ENCODE data around the gene SNAI3. TPM values are rescaled to one million over a fixed set of nuclear protein-coding genes. Genes with fewer than 3 reads are reported as not detected.
A peak's percentile ranks its signal among the peaks of the same experiment; 100 is the strongest.

Gene SNAI3
- total and polyA plus RNA-seq, 8 donors, result 0.55 to 4.2 (median 1.5) TPM; not detected in 3

GRCh38 chr16:88634994-88635670, 51.2 kb downstream of the SNAI3 start:
- Histone ChIP-seq H3K27me3 (peaks cover 13 to 68% (median 37%) of the 10 kb centered on the region in 3 donors), H3K4me3 (peak overlapping the region; percentile 35 to 62 (median 41)), H3K4me1 (peaks cover 27 to 54% (median 42%) of the 10 kb centered on the region in 4 donors), H3K27ac (peak overlapping the region in 4 of 5 donors; percentile 60 to 73 (median 64)), H3K36me3 (peaks cover 21 to 31% (median 28%) of the 10 kb centered on the region in 4 donors), H3K9me3 (no peaks in the 10 kb centered on the region)
- TF ChIP-seq POLR2AphosphoS5 (IDR thresholded peaks at IDR 0.05) (peak in 1 of 3 donors; percentile 0), POLR2A (IDR thresholded peaks at IDR 0.05) (no peak), EP300 (IDR thresholded peaks at IDR 0.05) (no peak), CTCF (IDR thresholded peaks at IDR 0.05) (no peak)
- intact Hi-C loops (cut with DNase I; ENCODE audit: low total_unique reads), result no loop called here
- WGBS, 5 donors, result 34 to 57% (median 44%) methylated on average over 19 to 28 of the region's 28 CpGs
- DNase-seq, result no peak

- TF ChIP-seq CTCF (IDR thresholded peaks at IDR 0.05), result no peak
- TF ChIP-seq POLR2A (IDR thresholded peaks at IDR 0.05), result no peak
- no peak for TF ChIP-seq EP300 (IDR thresholded peaks at IDR 0.05)
- peak in 1 of 3 donors; percentile 20 for TF ChIP-seq POLR2AphosphoS5 (IDR thresholded peaks at IDR 0.05)
- H3K36me3 ChIP-seq, result peaks cover 29 to 39% (median 36%) of the 10 kb centered on the region in 4 donors
- intact Hi-C loops (cut with DNase I; ENCODE audit: low total_unique reads), result no loop called here
- H3K27me3 ChIP-seq, result peaks cover 10 to 61% (median 29%) of the 10 kb centered on the region in 3 donors
- H3K4me1 ChIP-seq, result peaks cover 20 to 47% (median 35%) of the 10 kb centered on the region in 4 donors
- H3K4me3 ChIP-seq, result peak overlapping the region; percentile 35 to 62 (median 41)
- no peaks in the 10 kb centered on the region for H3K9me3 ChIP-seq
- peak; percentile 53 to 74 for DNase-seq
- peak overlapping the region; percentile 10 to 73 (median 64) for H3K27ac ChIP-seq
- WGBS, 5 donors, result 4 to 8% (median 6%) methylated on average over 20 to 82 of the region's 82 CpGs
Measured at GRCh38 chr16:88634141-88634993, 51.9 kb downstream of the SNAI3 start.

GRCh38 chr16:88633684-88634140, 52.6 kb downstream of the SNAI3 start:
- peak; percentile 52 to 79 for DNase-seq
- WGBS, 5 donors, result 15 to 29% (median 24%) methylated on average over 9 to 23 of the region's 23 CpGs

More at GRCh38 chr16:88633684-88634140, 52.6 kb downstream of the SNAI3 start:
- Histone ChIP-seq H3K4me3 (peak overlapping the region; percentile 35 to 62 (median 41)), H3K4me1 (peaks cover 14 to 40% (median 28%) of the 10 kb centered on the region in 4 donors), H3K27ac (peak overlapping the region; percentile 10 to 73 (median 64)), H3K9me3 (no peaks in the 10 kb centered on the region), H3K36me3 (peaks cover 32 to 45% (median 43%) of the 10 kb centered on the region in 4 donors), H3K27me3 (peaks cover 4 to 54% (median 23%) of the 10 kb centered on the region in 3 donors)
- TF ChIP-seq POLR2AphosphoS5 (IDR thresholded peaks at IDR 0.05), result peak in 1 of 3 donors; percentile 45
- TF ChIP-seq EP300 (IDR thresholded peaks at IDR 0.05), result no peak
- peak in 3 of 7 experiments; percentile 10 to 24 (median 15) for TF ChIP-seq CTCF (IDR thresholded peaks at IDR 0.05)
- no peak for TF ChIP-seq POLR2A (IDR thresholded peaks at IDR 0.05)
- intact Hi-C loops (cut with DNase I; ENCODE audit: low total_unique reads), result no loop called here

Data from stomach (tissue), 9 donors.